Measurements from ENCODE around the gene MRPS7.
"Not testable (repeated sequence)": the region's sequence is repeated elsewhere in the genome, so short reads cannot be mapped to it uniquely, and the experiment has no call there.

Gene MRPS7

GRCh38 chr17:75242461-75243042 lies 19.1 kb upstream of the MRPS7 start:
- in situ Hi-C loops (cut with MboI; ENCODE audit: low sequenced_read_pairs) = no loop called here

- in situ Hi-C loops (cut with MboI; ENCODE audit: low sequenced_read_pairs) = no loop called here
Measured at GRCh38 chr17:75244133-75244866, 17.4 kb upstream of the MRPS7 start.

GRCh38 chr17:75245011-75245410 lies 16.7 kb upstream of the MRPS7 start:
- in situ Hi-C loops (cut with MboI; ENCODE audit: low sequenced_read_pairs) = no loop called here

- in situ Hi-C loops (cut with MboI; ENCODE audit: low sequenced_read_pairs) = no loop called here
Measured at GRCh38 chr17:75246404-75246803, 15.3 kb upstream of the MRPS7 start.

- in situ Hi-C loops (cut with MboI; ENCODE audit: low sequenced_read_pairs) = no loop called here
Measured at GRCh38 chr17:75249564-75249963, 12.1 kb upstream of the MRPS7 start.

- in situ Hi-C loops (cut with MboI; ENCODE audit: low sequenced_read_pairs) = no loop called here
Measured at GRCh38 chr17:75250009-75250471, 11.6 kb upstream of the MRPS7 start.

GRCh38 chr17:75252039-75252816 lies 9.5 kb upstream of the MRPS7 start:
- in situ Hi-C loops (cut with MboI; ENCODE audit: low sequenced_read_pairs) = no loop called here

- in situ Hi-C loops (cut with MboI; ENCODE audit: low sequenced_read_pairs) = not testable (repeated sequence)
Measured at GRCh38 chr17:75255954-75256698, 5.6 kb upstream of the MRPS7 start.

GRCh38 chr17:75257228-75257627 lies 4.5 kb upstream of the MRPS7 start:
- in situ Hi-C loops (cut with MboI; ENCODE audit: low sequenced_read_pairs) = not testable (repeated sequence)

- in situ Hi-C loops (cut with MboI; ENCODE audit: low sequenced_read_pairs) = no loop called here
Measured at GRCh38 chr17:75260641-75261335, 891 bp upstream of the MRPS7 start.

- in situ Hi-C loops (cut with MboI; ENCODE audit: low sequenced_read_pairs) = no loop called here
Measured at GRCh38 chr17:75262112-75262606, 480 bp downstream of the MRPS7 start.

- in situ Hi-C loops (cut with MboI; ENCODE audit: low sequenced_read_pairs) = no loop called here
Measured at GRCh38 chr17:75263055-75263454, 1.4 kb downstream of the MRPS7 start.

GRCh38 chr17:75265614-75266315 lies 4.1 kb downstream of the MRPS7 start:
- in situ Hi-C loops (cut with MboI; ENCODE audit: low sequenced_read_pairs) = no loop called here

- in situ Hi-C loops (cut with MboI; ENCODE audit: low sequenced_read_pairs) = no loop called here
Measured at GRCh38 chr17:75266316-75267152, 4.9 kb downstream of the MRPS7 start.

- in situ Hi-C loops (cut with MboI; ENCODE audit: low sequenced_read_pairs) = no loop called here
Measured at GRCh38 chr17:75267153-75267410, 5.4 kb downstream of the MRPS7 start.

GRCh38 chr17:75267411-75268232 lies 5.9 kb downstream of the MRPS7 start:
- in situ Hi-C loops (cut with MboI; ENCODE audit: low sequenced_read_pairs) = no loop called here

GRCh38 chr17:75269844-75270217 lies 8.2 kb downstream of the MRPS7 start:
- in situ Hi-C loops (cut with MboI; ENCODE audit: low sequenced_read_pairs) = no loop called here

GRCh38 chr17:75270218-75270965 lies 8.7 kb downstream of the MRPS7 start:
- in situ Hi-C loops (cut with MboI; ENCODE audit: low sequenced_read_pairs) = no loop called here
